Stimulated activated CD8-positive, alpha-beta memory T cell treated with anti-CD3 and anti-CD28 coated beads, Interleukin-12 subunit alpha, Interleukin-12 subunit beta, amount 100 ng/mL, for 1 hour (primary cell): ENCODE data around the gene ARRB1.
"Not testable (repeated sequence)": the region's sequence is repeated elsewhere in the genome, so short reads cannot be mapped to it uniquely, and the experiment has no call there.

Source experiments
- DNase-seq: peaks from one replicate; pipeline ENCODE4 v3.0.0-alpha.2; 2020; ENCODE audit warnings: low read depth

ARRB1 gene

DNA sequence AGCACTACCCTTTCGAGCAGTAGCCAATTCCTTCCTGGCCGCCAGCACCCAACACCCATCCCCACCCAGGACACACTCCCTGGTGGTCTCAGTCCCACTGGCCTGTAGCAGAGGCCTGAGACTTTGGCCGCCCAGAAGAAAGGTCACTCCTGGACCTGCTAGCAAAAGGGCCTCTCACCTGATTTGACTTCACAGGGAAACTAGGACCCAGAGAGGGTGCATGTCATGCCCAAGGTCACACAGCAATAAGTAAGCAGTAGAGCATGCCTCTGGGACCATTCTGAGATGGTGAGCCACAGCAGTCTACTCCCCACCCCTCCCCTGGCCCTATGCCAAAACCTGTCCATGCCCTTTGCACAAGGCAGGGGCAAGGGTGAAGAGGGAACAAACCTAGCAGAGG, 7.3 kb downstream of the ARRB1 start:
- DNase-seq, result no peak

DNA sequence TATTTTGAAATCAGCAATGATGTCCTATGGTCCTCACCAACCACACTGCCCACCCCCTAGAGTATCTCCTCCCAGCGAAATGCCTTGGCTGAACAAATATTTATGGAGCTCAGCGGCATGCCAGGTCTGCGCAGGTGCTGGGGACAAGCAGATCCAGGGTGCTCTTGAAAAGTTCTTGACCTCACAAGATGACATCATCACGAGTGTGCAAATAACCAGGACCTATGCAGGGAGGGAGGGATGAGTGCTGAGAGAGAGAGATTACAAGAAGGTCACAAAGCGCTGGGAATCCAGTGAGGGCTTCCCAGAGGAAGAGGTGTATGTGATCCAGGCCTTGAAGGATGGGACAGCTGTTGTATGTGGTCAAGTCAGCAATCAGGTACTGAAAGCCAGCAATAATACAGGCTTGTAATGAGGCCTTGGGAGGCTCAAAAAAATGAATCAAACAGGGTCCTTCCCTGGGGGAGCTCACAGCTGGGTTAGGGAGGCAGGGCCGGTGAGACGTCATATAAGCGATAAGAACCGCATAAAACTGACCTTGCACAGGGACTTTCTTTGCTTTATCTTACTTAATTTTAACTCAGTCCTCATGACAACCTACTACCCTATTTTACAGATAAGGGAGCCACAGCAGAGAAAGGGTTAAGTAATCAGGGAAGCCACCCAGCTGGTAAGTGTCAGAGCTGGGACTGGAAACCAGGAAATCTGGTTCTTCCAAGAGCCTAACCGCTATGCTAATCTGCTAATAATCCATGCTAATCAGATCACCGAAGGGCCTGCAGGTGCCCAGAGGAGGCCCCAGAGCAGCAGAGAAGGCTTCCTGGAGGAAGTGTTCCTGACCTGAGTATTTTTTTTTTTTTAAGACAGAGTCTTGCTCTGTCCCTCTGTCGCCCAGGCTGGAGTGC, 8.2 kb downstream of the ARRB1 start:
- no peak for DNase-seq

DNA sequence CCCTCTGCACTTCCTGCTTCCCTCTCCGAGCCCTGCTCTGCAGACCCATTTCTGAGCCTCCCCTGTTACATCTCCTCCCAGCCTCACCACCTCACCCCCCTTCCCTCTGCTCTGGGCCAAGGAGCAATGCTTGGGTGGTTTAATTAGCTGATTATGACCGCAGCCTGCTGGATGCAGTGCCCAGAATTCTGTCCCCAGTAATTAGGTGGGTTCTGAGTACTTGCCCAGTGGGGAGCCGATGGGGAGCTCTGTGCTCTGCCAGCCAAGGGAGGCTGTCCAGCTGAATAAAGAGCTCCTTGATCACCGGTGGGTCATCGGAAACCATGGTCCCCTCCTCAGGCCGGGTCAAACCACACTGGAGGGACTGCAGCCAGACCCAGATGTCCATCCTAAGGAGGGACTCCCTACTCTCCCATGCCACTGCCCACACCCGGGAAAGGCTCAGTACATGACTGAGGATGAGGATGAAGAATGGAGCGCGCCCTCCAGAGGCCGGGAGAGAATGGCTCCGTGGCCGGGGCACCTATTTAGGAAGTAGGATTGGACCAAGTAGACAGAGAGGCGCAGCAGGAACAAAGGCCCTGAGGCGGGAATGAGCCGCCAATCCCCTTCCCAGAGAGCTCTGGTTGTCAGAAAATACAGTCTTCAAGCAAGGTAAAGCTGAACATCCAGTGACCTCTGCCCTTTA, 9.1 kb downstream of the ARRB1 start:
- DNase-seq, result no peak

DNA sequence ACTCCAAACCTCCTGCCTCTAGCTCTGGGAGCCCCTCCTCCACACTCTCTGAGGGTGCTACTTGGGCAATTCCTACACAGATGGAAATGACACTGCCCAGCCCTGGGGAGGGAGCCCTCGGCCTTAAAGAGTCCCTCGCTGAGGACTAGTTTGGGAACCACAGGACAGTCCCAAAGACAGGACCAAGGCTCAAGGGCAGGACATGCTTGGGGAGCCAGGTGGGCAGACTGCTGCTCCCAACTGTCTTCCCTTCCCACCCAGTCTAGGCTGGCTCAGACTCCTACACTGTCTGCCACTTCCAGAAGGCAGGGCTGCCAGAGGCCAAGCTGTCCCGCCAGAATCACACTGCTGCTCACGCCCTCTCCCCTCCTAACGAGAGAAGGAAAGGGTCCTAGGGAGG, 9.8 kb downstream of the ARRB1 start:
- DNase-seq, result no peak

DNA sequence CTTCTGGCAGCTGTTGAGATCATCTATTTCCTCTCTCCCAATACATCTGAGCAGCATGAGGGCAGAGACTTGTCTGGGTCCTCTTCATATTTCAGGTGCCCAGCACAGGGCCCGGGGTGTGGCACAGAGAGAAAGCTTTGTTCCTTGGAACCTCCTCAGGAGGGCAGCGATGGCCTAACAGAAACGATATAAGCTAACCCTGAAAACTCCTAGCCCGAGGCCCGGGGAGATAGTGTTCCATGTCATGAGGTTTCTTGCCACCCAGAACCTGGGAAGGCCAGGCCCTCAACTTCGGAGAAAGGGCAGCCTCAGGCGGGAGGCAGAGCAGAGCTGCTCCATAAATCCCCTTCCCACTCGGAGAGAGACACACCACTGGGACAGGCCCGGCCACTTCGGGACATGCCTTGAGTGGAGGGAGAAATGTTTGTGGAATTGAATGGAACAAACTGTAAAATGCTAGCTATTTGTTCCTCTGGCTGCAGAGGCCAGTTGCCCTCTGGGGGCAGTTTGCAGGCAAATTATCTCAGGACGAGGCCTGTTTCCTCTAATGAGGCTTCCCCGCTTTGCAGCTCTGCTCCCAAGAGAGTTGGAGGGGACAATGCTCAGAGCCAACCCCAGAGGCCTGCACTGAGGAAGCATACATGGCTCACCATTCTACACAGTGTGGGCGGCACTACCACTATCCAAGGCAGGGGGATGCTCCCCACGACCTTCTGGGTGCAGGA, 11.6 kb downstream of the ARRB1 start:
- DNase-seq, result no peak

DNA sequence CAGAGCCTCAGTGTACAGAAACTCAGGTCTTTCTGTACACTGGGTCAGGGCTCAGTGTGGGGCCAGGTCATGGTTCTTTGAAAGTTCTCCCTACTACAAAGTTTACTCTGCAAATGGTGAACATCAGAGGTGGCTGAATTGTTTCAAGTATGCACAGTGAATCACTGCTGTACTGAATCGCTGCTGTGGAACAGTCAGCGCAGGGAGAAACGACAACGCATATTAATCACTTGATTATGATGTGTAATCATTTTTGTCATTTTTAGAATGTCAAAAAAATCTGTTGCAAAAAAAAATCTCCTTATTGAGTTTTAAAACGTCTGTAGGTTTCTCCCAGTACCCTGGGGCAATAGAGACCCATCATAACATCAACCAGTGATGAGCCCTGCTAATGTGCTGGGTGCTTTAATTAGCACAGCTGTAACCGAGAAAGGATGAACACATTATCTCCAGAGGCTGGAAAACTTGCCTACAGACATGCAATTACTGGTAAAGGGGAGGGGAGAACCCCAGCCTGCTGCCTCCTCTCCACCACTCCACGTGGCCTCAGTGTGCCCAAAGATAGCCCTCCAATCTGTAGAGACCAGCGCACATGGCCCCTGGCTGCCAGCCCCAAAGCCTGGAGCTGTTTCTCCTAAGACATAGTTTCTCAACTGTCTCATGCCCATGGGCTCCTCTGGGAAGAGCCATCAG, 12.8 kb downstream of the ARRB1 start:
- DNase-seq, result no peak

DNA sequence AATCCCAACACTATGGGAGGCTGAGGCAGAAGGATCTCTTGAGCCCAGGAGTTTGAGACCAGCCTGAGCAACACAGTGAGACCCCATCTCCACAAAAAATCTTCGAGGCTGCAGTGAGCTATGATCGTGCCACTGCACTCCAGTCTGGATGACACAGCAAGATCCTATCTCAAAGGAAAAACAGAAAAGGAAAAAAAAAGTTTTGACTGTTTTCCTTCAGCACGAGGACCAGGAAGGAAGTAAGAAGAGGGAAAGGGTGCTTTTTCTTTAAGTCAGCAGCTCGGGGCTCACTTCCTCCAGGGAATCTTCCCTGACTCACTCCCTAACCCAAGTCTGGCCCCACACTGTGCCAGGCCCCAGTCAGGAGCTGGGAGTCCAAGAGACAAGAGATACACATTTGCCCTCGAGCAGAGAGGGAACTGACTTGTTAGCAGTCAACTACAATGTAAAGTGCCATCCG, 14.2 kb downstream of the ARRB1 start:
- no peak for DNase-seq

DNA sequence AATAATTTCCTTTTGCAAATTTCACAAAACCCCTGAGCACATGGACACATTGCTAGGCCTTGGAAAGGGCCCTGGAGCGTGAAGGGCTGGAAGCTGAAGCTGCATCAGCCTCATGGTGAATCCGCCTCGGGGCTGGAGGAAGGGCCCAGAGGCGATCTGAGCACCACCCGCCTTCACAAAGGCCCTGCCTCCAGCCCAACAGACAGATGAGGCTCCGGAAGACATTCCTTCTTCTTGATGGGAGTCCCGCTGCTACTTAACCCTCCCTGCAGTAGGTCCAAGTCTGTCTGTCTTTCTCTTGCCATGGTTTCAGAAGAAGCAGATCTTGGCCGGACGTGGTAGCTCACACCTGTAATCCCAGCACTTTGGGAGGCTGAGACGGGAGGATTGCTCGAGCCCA, 16.5 kb downstream of the ARRB1 start:
- no peak for DNase-seq

DNA sequence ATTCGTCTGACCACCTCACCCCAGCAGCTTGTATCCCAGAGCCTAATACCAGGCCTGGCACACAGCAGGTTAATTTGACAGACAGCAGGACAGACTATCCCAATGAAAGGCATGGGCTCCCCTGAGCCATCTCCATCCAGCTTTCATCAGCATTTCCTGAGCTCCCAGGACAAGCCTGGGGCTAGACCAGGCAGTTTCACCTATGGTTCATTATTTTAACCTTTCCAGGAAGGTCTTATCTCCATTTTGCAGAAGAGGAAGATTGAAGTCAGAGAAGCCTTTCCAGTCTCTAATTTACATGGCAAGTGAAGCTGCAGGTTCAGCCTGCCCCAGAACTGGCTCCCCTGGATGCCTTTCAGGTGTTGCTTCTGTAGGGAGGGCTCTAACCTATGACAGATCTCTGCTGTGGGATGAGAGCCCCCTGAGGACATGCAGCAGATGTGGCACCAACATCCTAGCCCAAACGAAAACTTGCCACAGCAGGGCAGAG, 17.0 kb downstream of the ARRB1 start:
- DNase-seq, result no peak

DNA sequence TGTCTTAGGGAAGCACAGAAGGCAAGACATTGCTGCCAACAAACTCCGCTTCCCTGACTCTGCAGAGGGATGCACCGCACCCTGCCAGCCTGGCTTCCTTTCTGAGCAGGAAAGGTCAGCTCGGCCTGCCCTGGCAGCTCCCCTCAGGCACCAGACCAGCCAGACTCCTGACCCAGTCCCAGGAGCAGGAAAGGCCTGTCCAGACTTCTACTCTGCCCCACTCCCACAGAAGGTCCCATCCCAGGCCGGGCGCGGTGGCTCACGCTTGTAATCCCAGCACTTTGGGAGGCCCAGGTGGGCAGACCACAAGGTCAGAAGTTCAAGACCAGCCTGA, 17.7 kb downstream of the ARRB1 start:
- DNase-seq, result no peak

DNA sequence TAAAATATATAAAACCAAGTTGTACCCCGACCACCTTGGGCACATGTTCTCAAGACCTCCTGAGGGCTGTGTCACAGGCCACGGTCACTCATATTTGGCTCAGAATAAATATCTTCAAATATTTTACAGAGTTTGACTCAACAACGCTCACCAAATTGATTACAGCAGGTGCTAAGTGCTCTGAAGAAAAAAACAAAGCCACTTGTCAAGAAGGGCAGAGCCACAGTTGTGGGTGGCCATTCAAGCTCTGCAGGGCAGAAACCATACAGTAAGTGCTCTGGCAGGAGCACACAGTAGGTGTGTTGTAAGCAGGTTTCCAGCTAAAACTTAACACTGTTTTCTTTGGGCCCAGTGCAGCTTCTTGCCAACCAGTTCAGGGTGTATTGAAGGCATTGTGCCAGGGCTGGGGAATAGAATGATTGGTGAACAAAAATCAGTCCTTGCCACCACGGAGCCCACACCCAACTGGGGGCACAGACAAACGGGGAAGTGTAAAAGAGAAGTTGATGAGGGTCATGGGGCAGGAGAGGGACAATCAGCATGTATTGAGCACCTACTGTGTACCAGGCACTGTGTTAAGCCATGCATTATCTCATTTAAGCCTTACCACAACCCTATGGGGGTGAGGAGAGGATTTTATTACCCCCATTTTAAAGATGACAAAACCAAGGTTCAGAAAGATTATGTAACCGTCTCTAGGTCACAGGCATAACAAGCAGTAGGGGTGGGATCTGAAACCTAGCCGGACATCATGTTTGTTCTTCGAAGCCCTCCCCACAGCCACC, 18.2 kb downstream of the ARRB1 start:
- no peak for DNase-seq

DNA sequence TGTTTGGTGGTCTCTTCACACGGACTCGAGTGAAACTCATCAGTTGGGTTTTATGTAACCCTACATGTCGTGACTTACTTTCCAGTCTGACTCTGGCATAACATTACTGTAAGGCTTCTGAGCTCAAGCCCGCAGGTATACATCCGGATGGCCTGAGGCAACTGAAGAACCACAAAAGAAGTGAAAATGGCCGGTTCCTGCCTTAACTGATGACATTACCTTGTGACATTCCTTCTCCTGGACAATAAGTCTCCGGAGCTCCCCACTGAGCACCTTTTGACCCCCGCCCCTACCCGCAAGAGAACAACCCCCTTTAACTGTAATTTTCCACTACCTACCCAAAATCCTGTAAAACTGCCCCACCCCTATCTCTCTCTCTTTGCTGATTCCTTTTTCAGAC, 19.7 kb downstream of the ARRB1 start:
- not testable (repeated sequence) for DNase-seq

DNA sequence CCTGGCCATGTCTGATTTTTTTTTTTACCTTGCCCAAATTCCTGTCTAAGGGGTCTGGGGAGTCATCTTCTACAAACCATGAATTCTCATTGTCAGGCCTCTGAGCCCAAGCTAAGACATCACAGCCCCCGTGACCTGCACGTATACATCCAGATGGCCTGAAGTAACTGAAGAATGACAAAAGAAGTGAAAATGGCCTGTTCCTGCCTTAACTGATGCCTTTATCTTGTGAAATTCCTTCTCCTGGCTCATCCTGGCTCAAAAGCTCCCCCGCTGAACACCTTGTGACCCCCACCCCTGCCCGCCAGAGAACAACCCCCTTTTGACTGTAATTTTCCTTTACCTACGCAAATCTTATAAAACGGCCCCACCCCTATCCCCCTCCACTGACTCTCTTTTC, 20.2 kb downstream of the ARRB1 start:
- not testable (repeated sequence) for DNase-seq

DNA sequence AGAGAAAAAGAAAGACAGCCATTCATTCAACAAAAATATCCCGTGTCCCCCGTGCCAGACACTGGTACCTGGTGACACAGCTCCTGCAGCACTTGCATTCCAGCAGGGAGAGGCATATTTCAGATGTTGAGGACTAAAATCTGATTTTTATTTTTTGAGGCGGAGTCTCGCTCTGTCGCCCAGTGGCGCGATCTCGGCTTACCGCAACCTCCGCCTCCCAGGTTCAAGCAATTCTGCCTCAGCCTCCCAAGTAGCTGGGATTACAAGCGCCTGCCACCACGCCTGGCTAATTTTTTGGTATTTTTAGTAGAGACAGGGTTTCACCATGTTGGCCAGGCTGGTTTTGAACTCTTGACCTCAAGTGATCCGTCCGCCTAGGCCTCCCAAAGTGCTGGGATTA, 20.6 kb downstream of the ARRB1 start:
- not testable (repeated sequence) for DNase-seq

DNA sequence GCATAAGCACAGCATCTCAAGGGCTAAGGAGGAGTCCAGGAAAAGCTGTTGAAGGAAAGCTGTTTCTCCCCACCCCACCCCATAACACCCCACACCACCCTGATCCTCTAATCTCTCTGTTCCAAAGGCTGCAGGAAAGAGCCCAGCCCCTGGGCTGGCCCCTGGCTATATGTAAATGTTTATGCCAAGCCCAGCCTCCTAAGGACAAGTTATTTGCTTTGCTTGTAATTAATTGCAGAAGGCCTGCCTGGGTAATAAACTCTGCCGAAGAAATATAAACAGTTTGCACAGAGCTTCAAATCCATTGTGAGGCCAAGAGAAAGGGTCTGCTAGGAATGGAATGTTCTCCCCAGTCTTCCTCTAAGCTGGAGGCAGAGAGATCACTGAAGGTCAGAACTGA, 21.2 kb downstream of the ARRB1 start:
- DNase-seq, result no peak

DNA sequence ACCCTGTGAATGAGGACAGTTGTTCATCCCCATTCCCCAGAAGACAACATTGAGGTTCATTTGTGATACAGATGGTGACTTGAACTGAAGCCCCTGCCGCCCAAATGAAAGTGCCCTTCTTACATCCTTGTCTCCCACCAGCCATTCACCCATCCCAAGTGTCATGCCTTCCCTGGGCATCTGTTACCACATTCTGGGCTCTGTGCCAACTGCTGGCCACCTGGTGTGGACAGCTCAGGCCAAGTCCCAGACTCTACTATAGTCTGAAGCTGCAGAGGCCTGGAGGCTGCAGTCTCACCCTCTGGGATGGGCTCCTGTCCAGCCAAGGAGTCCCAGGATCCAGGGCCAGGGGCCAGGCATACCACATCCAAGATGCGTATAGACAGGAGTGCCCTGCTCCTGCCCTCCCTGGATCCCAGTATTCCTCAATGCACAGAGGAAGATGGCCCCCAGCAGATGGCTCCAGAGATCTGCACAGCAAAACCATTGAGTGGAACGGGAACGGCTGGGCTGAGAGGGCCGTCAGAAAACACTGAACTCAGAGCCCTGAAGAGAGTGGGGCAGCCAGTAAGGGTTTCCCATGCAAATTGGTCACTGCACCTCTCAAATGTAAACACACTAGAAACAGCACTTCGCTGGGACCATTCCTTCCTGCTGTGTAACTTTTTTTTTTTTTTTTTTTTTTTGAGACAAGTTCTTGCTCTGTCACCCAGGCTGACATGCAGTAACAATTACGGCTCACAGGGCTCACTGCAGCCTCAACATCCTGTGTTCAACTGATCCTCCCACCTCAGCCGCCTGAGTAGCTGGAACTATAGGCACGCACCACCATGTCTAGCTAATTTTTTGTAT, 22.8 kb downstream of the ARRB1 start:
- peak; percentile 29 for DNase-seq

DNA sequence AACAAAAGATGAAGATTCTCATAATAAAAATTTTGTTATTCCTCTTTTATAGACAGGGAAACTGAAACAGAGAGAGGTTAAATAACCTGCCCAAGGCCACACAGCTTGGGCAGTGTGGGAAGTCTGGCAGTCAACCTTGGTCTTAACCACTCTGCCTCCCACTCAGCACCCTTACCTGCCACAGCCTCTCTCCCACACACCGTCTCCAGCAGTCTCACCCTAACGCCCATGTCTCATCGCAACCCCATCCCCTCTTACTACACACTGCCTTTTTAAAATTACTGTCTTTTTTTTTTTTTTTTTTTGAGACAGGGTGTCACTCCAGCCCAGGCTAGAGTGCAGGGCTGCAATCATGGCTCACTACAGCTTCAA, 25.0 kb downstream of the ARRB1 start:
- no peak for DNase-seq

DNA sequence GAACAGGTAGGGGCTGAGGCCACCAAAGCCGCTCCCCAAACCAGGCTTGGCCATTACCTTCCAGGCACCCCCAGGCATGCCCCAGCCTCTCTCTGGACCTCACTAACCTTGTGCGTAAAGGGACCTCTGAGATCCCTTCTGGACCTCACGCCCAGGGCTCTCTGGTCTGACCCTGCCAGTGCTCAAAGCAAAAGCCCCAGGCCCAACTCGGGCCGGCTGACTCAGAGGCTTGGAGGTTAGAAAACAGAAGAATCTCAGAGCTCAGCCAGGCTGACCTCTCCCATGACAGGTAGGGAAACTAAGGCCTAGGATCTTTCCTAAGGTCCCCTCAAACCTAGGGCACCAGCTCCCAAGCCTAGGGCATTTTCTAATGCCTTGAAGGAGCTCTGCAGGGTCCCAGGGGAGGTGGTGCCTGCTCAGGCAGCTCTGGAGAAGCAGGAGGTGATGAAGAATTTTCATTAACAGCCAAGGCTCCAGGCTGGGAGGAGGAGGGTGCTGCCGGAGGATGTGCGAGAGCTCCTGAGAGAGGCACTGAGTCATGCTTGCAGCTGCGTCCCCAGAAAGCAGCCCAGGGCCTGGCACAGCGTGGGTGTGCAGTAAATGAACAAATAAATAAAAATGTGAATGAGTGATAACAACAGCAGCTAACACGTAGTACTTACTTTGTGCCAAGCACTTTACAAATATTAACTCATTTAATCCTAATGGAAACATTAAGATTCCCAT, 25.6 kb downstream of the ARRB1 start:
- DNase-seq, result no peak

DNA sequence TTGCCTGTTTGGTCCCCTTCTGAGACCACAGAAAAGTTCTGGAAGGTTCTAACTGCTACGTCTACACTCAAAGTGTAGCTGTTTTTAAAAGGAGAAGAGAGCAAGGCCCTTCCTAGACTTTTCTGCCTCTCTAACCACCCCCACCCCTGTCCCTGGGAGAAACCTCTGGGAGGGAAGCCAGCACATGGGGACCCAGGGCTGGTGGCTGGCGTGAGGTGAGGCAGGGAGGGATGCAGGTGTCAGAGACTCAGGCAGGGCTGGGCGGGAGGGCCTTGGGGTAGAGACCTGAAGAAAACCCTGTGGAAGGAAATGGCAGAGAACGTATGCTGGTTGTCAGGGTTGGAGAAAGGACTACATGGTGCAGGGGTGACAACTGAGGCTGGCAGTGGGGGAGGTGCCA, 26.7 kb downstream of the ARRB1 start:
- no peak for DNase-seq

DNA sequence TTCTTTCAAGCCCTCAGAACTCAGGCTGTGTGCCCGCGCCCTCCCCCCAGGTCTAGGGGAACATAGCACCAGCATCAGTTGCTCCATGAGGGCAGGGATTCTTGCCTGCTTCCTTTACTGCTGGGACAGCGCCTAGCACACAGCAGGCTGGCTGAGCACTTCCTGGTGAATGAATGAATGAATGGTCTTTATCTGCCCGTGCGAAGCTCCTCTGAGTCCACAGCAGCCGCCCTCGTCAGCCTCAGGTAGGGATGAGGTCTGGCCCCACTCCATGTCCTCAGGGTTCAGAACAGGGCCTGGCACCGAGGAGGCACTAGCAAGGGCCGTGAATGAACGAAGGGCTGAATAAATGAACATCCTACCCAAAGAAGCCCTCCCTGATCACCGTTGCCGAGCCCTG, 27.3 kb downstream of the ARRB1 start:
- DNase-seq, result no peak
